SK-N-MC (cell line): ENCODE data around the gene ELAVL1.

Experiments used
- DNase-seq: peaks from one replicate; pipeline ENCODE4 v3.0.0-alpha.2; 2011; ENCODE audit warnings: low read depth, low spot score
- H3K27ac ChIP-seq: fragments of 200-600 bp; sonication (generic); 2 replicates; pipeline ENCODE4 v1.5.1; 2016; ENCODE audit warnings: mixed run types
- H3K36me3 ChIP-seq: fragments of 200-600 bp; sonication (generic); 2 replicates; pipeline ENCODE4 v1.6.1; 2017; ENCODE audit warnings: antibody characterized with exemption, low read length, mixed read lengths; ENCODE audit not compliant: insufficient read depth
- H3K4me3 ChIP-seq: fragments of 200-600 bp; sonication (generic); 2 replicates; pipeline ENCODE4 v1.5.1; 2016
- H3K9ac ChIP-seq: fragments of 200-600 bp; sonication (generic); 2 replicates; pipeline ENCODE4 v1.8.0; 2017; ENCODE audit warnings: mixed run types, mixed read lengths; ENCODE audit not compliant: insufficient read length
- H3K9me3 ChIP-seq: fragments of 200-600 bp; sonication (generic); 2 replicates; pipeline ENCODE4 v1.6.1; 2017; ENCODE audit warnings: low read depth, mild to moderate bottlenecking, antibody characterized with exemption, low read length, moderate library complexity, mixed read lengths
- EZH2 ChIP-seq: fragments of 200-600 bp; sonication (generic); IDR thresholded peaks from one replicate; pipeline ENCODE4 v1.6.1; 2017; ENCODE audit warnings: antibody characterized with exemption
- FOXP2 ChIP-seq: optimal IDR thresholded peaks from 2 replicates; pipeline ENCODE3; 2011; ENCODE audit warnings: mild to moderate bottlenecking, moderate library complexity; ENCODE audit not compliant: insufficient read depth; ENCODE audit errors: extremely low read length, control extremely low read depth
- POLR2AphosphoS5 ChIP-seq: IDR thresholded peaks from 2 replicates; pipeline ENCODE4 v1.6.1; 2012; ENCODE audit warnings: mild to moderate bottlenecking, low read depth, low read length, borderline replicate concordance

ELAVL1 gene

DNA sequence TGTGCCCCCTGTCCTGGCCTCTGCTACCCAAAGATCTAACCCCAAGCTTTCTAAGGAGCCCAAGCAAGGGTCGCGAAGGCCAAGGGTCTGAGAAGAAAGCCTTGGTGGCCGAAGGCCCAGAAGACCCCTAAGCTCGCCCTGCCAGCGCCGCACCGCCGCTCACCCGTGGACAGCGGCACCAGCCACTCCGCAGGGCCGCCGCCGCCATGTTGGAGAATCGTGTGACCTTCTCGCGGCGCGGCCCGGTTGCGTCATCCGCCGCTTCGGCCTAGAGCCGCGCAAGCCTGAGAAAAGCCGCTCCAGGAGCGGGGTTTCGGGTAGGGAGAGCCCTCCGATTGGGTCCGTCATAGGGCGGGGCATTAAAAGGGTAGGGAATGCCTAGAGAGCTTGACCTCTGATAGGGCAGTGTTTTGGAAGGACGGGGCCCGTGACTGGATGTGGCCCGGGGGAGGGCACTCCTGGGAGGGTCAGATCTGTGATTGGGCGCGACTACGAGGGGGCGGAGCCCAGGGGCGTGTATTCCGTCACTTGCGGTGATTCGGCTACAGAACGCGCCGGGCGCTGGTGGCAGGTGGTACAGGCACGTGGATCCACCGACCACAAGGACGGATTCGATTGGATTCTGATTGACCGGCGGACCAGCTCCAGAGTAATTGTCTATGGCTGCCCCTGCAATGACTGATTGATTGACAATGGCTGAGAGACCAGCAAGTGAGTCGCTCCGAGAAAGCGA is 61.8 kb downstream of the ELAVL1 start, which contains the start of gene TIMM44:
TSS of gene TIMM44 (minus strand) at position 223 of the 733 bp plus-strand sequence. CDS start at position 208, 15 bp downstream.
- Histone ChIP-seq H3K27ac (peak within 1 kb of the TSS; percentile 91), H3K9ac (peak within 1 kb of the TSS; percentile 98), H3K4me3 (peak within 1 kb of the TSS; percentile 86), H3K9me3 (no peaks in the 10 kb centered on the region), H3K36me3 (peaks cover 33% of the 10 kb centered on the region)
- peak; percentile 95 for DNase-seq
- TF ChIP-seq FOXP2 (peak; percentile 14), EZH2 (no peak), POLR2AphosphoS5 (peak; percentile 97)

DNA sequence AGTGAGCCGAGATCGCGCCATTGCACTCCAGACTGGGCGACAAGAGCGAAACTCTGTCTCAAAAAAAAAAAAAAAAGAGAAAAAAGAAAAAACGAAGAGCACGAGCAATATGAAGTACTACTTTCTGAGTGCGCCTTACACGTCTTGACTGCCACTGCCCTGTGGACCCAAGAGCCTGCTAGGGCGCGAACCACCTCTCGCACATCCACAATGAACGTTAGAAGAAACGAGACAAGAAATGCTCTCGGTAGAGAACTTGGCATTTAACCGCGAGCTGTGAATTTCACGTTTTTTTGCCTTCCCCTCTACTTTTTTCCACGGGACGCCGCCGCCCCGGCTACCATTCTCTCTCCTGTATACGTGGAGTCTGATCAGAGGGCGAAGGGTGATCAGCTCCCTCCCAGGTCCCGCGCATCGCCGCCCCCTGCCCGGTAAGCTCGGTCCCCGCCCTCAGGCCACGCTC is 62.4 kb downstream of the ELAVL1 start:
- peak overlapping the region; percentile 98 for H3K9ac ChIP-seq
- peak overlapping the region; percentile 86 for H3K4me3 ChIP-seq
- DNase-seq, result no peak
- H3K36me3 ChIP-seq, result peaks cover 38% of the 10 kb centered on the region
- TF ChIP-seq EZH2, result no peak
- TF ChIP-seq POLR2AphosphoS5, result no peak
- TF ChIP-seq FOXP2, result no peak
- H3K9me3 ChIP-seq, result no peaks in the 10 kb centered on the region
- peak overlapping the region; percentile 91 for H3K27ac ChIP-seq

DNA sequence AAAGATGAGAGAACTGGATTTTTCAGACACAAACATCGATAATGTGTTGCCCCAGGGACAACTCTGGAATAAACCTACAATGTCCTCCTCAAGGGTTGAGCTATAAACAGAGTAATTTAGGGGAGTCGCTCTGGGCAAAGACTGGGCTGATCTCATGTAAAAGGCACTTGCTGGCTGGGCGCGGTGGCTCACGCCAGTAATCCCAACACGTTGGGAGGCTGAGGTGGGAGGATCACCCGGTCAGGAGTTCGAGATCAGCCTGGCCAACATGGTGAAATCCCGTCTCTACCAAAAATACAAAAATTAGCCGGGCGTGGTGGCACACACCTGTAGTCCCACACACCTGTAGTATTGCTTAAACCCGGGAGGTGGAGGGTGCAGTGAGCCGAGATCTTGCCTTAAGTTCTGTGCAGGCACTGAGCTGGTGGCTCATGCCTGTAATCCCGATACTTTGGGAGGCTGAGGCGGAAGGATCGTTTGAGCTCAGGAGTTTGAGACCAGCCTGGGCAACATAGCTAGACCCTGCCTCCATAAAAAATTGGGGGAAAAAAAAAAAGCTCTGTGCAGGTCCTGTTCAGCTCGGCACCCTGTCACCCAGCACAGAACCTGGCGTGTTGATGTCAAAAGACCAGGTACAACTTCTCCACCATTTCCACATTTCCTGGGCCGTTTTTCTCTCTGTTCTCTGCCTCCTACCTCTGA is 63.4 kb downstream of the ELAVL1 start:
- peak overlapping the region; percentile 86 for H3K4me3 ChIP-seq
- H3K9ac ChIP-seq, result peak overlapping the region; percentile 98
- peaks cover 47% of the 10 kb centered on the region for H3K36me3 ChIP-seq
- no peaks in the 10 kb centered on the region for H3K9me3 ChIP-seq
- no peak for TF ChIP-seq EZH2
- TF ChIP-seq POLR2AphosphoS5, result no peak
- TF ChIP-seq FOXP2, result no peak
- no peak for DNase-seq
- no peak overlapping the region for H3K27ac ChIP-seq

DNA sequence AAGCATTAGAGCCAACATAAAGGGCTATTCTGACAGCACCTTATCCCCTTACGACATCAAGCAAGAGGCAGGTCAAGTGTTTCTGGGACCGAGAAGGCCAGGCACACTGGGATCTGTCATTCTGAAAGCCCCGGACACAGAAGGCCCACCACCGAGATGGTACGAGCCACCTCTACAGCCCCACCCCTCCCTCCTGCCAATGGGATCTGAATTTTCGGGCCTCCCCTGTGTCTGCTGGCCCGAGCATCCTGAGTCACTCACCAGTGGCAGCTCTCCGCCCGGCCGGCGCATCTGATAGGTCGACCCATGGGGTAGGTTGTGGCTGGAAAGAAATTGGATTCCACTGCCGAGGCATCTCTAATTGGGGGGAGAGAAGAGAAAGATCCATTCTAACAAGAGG is 64.6 kb downstream of the ELAVL1 start:
- Histone ChIP-seq H3K4me3 (no peak overlapping the region), H3K27ac (no peak overlapping the region), H3K9ac (no peak overlapping the region), H3K36me3 (peaks cover 58% of the 10 kb centered on the region), H3K9me3 (no peaks in the 10 kb centered on the region)
- TF ChIP-seq FOXP2 (no peak), EZH2 (no peak), POLR2AphosphoS5 (no peak)
- DNase-seq, result no peak

DNA sequence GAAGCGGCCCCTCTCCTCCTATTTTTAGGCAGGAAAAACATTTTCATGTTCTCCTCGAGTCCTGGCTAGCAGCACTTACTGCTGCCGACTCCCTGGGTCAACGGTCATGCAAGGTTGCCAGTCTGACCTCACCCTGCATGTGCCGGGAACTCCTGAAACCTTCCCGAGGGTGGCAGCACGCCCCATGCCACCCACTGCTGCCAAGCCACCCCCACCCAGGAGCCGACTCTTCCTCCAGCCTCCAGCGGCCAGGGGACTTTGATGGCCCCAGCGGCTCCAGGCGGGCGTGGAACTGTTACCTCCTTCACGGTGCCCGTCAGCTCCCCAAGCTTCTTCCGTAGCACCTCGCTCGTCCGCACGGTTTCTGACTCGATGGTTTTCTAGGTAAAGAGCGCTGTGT is 70.7 kb downstream of the ELAVL1 start:
- Histone ChIP-seq H3K4me3 (no peak overlapping the region), H3K27ac (no peak overlapping the region), H3K36me3 (peaks cover 89% of the 10 kb centered on the region), H3K9ac (no peak overlapping the region), H3K9me3 (no peaks in the 10 kb centered on the region)
- no peak for DNase-seq
- TF ChIP-seq EZH2, result no peak
- no peak for TF ChIP-seq POLR2AphosphoS5
- no peak for TF ChIP-seq FOXP2

DNA sequence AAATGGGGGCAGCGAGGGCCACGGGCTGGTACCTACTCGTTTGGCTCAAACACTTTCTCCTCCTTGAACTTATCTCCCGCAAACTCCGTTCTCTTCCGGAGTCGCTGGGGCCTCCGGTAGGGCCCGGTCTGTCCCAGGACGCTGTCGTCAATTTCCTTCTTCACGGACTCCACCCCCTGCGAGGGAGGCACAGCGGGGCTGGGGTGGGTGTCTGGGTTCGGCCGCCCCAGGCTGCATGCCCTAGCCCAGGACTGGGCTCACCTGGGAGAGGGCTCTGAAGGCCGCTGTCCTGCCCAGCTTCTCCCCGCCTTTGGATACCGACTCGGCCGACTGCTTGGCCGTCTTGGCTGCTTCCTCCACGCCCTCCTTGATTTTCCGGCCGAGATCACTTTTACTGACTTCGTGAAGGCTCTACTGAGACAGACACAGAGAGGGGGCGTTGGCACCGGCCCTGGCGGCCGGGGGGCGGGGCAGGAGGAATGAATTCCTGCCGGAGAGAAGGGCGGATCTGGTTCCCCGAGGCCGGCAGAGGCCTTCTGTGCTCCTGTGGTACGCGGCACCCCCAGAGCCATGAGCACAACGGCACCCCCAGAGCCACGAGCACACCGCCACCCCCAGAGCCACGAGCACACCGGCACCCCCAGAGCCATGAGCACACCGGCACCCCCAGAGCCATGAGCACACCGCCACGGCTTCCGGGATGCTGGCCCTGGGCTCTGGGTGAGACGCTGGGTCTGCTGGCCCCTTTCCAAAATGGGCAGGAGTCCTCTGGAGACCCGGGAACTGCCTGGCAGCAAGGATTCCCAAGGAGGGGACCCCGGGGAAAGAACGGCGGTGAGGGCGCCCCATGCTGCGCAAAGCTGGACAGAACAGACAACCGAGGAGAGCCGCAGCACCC is 71.4 kb downstream of the ELAVL1 start:
- no peaks in the 10 kb centered on the region for H3K9me3 ChIP-seq
- no peak overlapping the region for H3K27ac ChIP-seq
- no peak overlapping the region for H3K4me3 ChIP-seq
- no peak for TF ChIP-seq FOXP2
- no peak for TF ChIP-seq EZH2
- no peak for TF ChIP-seq POLR2AphosphoS5
- DNase-seq, result no peak
- peaks cover 85% of the 10 kb centered on the region for H3K36me3 ChIP-seq
- no peak overlapping the region for H3K9ac ChIP-seq

DNA sequence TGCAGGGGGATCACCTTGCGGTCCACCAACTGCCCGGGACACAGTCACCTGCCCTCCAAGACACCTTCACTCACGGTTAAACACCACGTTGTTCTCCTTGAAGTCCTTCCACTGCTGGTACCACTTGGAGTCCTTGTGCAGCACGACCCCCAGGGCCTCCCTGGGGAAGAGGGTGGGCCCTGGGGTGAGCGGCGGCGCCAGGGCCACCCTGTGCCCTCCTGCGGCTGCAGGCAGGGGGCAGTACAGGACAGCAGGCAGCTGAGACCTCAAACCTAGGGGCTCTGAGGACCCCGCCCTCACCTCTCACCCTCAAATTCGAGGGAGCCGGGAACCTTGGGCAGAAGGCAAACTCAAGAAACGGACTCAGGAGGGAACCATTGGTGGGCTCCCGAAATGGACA is 72.0 kb downstream of the ELAVL1 start:
- H3K27ac ChIP-seq, result no peak overlapping the region
- TF ChIP-seq FOXP2 (no peak), POLR2AphosphoS5 (no peak), EZH2 (no peak)
- no peaks in the 10 kb centered on the region for H3K9me3 ChIP-seq
- H3K4me3 ChIP-seq, result no peak overlapping the region
- DNase-seq, result no peak
- peaks cover 80% of the 10 kb centered on the region for H3K36me3 ChIP-seq
- no peak overlapping the region for H3K9ac ChIP-seq
